ENCODE results near the gene ZNF280C.

GRCh38 chrX:130179170-130179569, 89.5 kb downstream of the ZNF280C start:
- no peak for TF ChIP-seq POLR2A (IDR thresholded peaks at IDR 0.05)
- TF ChIP-seq POLR2AphosphoS5 (IDR thresholded peaks at IDR 0.05) = no peak
